GM19035 (cell line): ENCODE results near the gene SPRN.
"Not testable (repeated sequence)": the region's sequence is repeated elsewhere in the genome, so short reads cannot be mapped to it uniquely, and the experiment has no call there.

Experiments used
- ATAC-seq: cut with Tn5 transposase; IDR thresholded peaks from one replicate; pipeline ENCODE4 v1.9.1; 2021; ENCODE audit not compliant: unreplicated experiment

The SPRN gene, protein sequence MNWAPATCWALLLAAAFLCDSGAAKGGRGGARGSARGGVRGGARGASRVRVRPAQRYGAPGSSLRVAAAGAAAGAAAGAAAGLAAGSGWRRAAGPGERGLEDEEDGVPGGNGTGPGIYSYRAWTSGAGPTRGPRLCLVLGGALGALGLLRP

DNA sequence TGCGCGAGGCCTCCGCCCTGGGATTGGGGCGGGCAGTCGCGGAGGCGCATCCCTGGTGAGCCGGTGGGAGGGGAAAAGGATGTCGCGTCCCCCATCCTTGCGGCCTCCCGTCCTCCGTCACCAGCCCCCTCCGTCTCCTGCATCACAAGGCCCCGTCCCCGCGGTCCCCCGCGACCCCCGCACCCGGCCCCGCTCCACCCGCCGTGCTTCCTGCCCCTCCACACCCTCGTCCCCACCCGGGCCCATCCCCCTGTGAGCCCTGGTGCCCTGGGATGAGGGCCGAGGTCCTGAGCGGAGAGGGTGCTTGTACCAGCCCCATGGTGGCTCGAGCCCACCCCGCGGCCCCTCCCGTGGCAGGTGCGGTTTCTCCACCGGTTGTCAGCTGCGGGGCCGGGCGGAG is at the start of gene SPRN:
Gene SPRN (minus strand): TSS at position 25 of the 400 bp plus-strand sequence. CDS start 944 bp downstream, outside the sequence.
- not testable (repeated sequence) for ATAC-seq

DNA sequence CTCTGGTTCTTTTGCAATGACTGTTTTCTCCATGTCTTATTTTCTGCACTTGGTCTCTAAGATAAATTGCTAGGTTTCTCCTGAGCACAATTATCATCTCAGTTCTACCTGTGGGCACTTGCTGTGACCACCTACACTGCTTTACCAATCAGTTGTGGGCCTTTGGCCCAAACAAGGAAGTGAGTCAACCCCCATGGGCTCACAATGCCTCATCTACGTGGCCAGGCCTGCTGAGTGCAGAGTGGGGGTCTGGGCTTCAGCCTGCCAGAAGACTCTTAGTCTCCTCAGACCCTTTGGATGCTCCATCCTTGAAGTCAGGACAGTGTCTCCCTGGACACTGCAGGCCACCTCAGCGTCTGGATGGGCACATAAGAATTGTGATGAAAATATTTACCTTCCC is 49.6 kb upstream of the SPRN start:
- no peak for ATAC-seq

DNA sequence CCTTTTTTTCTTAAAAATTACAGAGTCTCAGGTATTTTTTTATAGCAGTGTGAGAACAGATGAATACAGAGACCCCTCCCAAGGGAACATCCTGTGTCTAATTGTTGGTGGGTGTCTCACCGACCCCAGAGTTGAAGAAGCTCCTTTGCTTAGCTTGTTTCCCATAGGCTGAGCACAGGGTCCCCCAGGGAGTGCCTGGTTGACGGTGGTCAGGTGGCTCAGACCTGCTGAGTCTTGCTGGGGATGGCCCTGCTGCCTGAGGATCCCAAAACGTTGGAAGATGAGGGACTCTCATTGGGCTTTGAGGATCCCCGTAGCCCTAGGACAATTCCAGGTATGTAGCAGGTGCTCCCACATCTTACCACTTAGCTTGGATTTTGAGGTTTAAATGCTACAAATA is 48.8 kb upstream of the SPRN start:
- no peak for ATAC-seq

DNA sequence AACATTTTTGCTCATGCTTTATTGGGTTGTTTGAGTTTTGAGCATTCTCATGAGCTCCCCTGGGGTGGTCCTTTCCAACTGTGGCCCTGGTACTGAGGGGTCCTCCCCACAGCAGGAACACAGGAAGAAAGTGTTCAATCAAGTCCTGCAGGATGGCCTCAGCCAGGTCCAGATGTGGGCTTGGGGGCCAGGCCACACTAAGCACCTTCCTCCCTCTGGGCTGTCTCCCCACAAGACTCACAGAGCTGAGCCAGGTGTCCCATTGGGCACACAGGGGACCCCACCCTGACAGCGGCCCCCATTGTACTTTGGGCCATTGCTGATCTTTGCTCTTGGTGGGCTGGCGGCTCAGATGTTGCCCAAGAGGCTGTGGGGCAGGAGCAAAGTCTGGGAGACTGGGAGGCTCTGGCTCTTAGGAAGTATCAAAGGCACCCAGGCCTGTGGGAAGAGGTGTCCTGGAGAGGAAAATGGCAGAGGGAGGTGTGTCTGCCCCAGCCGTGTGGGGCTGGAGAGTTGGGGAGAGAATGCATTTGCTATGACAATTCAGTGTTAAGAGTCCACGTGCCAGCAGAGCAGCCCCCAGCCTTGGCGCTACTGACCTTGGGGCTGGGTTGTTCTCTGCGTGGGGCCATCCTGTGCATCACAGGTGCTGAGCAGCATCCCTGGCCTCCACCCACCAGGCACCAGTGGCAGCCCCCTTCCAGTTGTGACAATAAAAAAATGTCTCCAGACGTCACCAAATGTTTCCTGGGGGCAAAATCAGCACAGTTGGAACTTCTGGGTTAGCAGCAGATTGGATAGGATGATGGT is 47.1 kb upstream of the SPRN start:
- ATAC-seq: no peak

DNA sequence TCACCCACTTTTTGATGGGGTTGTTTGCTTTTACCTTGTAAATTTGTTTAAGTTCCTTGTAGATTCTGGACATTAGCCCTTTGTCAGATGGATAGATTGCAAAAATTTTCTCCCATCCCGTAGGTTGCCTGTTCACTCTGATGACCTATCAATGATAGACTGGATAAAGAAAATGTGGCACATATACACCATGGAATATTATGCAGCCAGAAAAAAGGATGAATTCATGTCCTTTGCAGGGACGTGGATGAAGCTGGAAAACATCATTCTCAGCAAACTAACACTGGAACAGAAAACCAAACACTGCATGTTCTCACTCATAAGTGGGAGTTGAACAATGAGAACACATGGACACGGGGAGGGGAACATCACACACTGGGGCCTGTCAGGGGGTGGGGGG is 44.8 kb upstream of the SPRN start:
- not testable (repeated sequence) for ATAC-seq

DNA sequence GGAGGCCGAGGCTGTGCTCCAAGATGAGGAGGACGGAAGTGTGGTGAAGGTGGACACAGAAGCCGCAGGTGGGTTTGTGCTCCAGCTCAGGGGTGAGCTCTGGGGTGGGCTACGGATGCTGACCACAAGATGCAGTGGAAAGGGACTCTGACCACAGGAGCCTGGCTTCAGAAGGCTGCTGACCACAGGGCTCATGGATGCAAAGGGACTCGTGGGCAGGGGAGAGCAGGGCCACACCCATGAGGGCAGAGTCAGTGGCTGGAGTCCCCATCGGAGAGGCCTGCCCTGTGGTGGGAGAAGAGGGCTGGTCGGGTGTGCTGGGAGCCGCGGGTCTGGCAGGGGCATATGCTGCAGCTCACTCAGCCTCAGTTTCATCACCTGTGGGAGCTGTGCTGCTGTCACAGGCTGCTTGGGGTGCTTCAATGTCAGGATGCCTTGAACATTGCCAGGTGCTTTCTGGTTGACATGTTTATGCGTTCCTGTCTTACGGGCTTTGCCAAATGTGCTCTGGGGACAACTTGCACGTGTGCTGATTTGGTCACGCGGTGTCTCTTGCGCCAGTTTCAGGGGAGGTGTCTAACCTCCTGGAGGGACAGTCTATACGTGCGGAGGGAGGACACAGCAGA is 43.0 kb upstream of the SPRN start:
- no peak for ATAC-seq

DNA sequence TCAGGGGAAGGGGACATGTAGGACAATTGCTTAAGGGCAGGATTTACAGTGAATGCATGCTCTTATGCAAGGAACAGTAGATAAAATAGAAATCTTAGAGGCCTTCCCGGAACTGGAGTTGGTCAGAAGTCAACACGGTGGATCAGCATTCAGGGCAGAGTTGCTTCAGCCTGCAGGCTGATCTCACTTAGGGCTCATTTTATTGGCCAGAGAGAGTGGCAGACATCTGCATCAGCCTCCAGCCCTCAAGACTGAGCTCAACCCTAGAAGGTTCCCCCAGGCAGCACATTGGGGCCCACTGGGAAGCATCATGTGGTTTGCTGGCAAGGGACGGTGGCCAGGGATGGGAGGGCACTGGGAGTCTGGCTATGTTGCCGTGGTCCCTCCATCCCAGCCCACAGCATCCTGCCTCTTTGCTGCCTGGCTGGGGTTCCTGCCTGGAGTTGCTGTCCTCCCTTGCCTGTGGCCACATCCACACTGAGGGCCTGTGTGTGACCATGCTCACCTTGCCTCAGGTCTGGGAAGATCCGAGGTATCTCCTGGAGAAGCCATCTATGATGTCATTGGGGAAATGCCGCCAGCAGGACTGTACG is 42.4 kb upstream of the SPRN start:
- ATAC-seq: no peak

DNA sequence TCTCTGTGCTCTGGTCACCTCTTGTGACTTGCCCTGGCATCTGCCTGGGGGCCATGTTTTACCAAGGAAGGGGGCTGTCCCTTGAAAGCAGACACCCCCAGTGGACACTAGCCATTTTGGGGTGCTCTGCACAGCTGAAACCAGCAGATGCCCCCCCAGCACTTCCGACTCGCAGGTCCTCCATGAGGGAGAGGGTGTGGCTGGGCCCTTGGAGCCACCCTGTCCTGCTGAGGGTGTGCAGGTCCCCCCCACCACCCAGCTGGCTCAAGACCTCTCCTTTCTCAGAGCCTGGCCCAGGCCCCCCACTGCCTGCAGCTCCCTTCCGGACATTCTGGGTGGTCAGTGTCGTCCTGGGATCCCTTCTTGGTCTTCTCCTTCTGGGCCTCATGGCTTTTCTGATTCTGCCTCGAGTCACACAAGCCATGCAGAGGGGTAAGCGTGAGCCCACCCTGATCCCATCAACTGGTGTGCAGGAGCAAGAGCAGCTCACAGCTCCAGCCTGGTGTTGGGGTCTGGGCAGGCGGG is 41.6 kb upstream of the SPRN start:
- ATAC-seq: no peak

DNA sequence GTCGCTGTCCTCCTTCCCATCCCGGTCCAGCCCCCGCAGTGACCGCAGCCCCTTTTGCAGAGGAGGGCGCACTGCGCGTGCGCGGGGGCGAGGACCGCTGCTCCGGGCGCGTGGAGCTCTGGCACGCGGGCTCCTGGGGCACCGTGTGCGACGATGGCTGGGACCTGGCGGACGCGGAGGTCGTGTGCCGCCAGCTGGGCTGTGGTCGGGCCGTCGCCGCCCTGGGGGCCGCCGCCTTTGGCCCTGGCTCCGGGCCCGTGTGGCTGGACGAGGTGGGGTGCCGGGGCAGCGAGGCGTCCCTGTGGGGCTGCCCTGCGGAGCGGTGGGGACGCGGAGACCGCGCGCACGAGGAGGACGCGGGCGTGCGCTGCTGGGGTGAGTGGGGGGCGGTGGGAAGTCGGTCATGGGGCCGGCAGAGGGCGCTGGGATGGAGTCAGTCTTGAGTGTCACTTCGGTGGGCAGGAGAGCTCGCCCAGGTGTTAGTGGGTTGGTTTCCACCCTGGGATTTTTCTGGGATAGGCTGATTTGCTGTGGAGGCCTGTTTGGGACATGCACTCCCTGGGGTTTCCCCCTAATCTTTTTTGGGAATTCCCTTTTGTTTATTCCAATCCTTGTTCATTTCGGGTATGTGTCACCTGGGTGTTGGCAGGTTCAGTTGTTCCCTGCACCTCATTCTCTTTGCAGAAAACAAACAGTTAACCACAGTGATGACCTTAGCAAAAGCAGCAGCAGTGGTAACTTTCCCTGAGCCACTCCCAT is 40.9 kb upstream of the SPRN start:
- no peak for ATAC-seq

DNA sequence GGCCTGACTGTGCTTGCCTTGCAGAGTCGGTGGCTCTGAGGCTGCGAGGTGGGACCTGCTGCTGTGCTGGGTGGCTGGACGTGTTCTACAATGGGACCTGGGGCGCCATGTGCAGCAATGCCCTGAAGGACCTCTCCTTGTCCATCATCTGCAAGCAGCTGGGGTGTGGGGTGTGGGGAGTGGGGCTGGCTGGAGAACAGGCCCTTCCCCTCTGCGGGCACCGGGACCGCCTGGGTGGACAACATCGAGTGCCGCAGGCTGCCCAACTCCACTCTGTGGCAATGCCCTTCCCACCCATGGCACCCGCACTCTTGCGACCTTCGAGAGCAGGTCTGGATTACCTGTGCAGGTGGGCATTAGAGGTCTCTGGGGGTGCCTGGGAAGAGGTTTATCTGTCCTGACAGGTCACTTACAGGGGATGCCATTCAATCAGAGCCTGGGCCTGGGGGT is 40.2 kb upstream of the SPRN start:
- ATAC-seq: no peak

DNA sequence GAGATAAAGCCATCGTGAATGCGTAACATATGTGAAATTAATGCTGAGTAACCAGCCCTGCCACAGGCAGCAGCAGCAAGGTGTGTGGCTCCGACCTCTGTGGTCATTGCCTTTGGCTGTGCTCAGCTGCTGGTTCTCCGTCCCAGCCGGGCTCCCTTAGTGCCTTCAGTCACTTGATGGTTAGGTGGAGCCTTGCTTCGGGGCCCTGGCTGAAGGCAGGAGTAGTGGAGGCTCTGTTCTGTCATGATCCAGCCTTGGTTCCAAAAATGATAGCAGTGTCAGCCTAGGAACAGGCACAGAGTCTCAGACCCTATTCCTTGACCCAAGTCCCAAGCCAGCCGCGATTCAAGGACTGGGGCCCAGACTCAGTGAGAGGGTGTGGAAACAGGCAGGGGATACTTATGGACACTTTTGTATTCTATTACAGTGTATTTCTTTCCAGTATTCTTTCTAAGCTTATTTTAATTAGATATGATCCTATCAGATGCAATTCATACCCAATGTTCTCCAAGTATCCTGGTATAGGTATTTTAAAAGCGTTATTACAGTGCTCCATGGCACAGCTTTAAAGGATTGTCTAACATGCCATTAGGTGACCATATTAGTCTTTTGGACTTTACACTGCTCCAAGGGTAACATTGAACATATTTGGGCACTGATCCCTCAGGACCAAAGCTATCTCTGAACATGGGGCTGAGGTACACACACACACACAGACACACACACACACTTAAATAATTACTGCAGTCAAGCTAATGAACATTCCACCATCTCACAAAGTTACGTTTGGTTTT is 38.3 kb upstream of the SPRN start:
- ATAC-seq: no peak

DNA sequence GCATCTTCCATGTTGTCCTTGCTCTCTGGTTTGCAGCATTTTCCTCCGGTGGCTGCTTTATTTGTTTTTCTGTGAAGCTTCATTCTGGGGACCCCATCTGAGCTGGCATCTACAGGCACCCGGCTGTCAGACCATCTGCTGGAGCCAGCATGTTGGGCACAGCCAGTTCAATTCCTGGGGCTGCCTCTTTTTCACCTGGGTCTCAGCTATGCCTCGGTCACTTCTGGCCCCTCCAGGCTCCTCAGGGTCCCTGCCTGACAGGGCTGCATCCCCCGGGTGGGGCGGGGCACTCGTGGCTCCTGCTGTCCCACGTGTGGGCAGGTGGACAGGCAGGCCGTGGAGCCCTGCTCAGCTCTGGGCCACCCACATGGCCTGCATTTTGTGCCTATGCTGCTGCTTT is 37.4 kb upstream of the SPRN start:
- ATAC-seq: no peak

DNA sequence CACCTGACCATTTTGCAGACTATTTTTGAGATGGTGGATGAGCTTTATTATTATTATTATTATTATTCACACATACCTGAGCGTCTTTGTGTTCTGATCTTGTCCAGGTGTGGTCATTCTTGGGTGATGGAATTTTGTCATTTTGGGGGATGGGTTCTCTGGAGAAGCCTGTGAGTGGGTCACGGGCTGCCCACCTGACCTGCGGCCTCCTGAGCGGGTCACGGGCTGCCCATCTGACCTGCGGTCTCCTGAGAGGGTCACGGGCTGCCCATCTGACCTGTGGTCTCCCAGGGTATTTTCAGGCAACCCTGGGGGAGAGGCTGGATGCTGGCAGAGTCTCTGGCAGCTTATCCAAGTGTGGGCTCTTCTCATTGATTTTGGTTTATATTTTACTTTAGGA is 36.6 kb upstream of the SPRN start:
- no peak for ATAC-seq

DNA sequence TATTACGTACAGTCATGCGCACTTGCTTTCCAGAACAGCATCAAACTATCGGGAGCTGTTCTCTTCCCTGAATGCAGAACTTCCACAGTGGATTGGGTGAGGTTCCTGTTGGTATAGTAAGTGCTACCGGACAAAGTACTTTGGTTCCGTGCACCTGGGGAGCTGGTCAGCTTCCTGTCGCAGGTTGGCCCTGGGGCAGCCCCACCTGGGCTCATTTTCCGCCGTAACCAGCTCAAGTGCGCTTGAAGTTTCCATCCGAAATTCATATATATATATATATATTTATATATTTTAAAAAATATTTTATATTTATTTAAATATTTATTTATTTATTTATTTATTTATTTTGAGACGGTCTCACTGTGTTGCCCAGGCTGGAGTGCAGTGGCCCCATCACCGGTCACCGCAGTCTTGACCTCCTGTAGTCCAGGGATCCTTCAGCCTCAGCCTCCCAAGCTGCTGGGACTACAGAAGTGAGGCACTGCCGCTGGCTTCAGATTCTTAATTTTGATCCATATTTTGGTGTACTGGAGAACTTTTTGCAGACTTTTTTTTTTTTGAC is 35.9 kb upstream of the SPRN start:
- no peak for ATAC-seq

DNA sequence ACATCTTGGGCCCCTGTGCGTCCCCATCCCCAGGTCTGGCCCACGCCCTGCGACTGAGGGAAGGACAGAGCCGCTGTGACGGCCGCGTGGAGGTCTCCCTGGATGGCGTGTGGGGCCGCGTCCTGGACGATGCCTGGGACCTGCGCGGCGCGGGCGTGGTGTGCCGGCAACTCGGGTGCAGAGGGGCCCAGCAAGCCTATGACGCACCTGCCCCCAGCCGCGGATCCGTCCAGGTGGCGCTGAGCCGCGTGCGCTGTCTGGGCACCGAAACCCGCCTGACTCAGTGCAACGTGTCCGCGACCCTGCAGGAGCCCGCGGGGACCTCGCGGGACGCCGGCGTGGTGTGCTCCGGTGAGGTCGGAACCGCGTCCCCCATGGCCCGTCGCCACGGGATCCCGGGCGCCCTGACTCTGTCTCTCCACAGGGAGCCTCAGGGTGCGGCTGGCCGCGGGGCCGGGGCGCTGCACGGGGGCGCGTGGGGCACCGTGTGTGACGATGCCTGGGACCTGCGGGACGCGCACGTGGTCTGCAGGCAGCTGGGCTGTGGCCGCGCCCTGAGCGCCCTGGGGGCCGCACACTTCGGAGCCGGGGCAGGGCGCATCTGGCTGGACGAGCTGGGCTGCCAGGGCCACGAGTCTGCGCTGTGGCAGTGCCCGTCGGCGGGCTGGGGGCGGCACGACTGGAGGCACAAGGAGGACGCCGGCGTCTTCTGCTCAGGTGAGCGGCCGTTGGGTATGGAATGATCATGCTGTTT is 35.2 kb upstream of the SPRN start:
- ATAC-seq: no peak

DNA sequence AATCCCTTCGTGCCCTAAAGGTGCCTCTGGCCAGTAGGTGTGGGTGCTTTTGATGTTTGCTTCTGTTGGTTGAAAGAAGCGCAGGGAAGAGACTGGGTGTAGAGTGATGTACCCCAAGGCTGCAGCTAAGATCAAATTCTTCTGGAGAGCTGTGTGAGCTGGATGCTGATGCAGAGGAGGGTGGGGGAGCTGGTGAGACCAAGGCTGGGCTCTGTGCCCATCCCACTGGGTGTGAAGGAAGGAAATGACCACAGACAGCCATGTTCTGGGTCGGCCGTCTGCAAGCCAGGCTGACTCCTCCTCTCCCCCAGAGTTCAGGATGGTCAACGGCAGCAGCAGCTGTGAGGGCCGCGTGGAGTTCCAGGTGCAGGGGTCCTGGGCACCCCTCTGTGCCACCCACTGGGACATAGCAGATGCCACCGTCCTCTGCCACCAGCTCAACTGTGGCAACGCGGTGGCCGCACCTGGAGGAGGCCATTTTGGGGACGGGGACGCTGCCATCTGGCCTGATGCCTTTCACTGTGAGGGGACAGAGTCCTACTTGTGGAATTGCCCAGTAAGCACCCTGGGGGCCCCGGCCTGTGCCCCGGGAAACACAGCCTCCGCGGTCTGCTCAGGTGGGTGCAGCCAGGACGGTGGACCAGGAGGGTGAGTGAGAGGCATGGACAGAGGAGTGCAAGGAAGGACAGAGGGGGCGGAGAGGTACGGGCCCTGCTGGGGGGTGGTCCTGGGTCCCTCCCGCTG is 34.5 kb upstream of the SPRN start:
- ATAC-seq: no peak

DNA sequence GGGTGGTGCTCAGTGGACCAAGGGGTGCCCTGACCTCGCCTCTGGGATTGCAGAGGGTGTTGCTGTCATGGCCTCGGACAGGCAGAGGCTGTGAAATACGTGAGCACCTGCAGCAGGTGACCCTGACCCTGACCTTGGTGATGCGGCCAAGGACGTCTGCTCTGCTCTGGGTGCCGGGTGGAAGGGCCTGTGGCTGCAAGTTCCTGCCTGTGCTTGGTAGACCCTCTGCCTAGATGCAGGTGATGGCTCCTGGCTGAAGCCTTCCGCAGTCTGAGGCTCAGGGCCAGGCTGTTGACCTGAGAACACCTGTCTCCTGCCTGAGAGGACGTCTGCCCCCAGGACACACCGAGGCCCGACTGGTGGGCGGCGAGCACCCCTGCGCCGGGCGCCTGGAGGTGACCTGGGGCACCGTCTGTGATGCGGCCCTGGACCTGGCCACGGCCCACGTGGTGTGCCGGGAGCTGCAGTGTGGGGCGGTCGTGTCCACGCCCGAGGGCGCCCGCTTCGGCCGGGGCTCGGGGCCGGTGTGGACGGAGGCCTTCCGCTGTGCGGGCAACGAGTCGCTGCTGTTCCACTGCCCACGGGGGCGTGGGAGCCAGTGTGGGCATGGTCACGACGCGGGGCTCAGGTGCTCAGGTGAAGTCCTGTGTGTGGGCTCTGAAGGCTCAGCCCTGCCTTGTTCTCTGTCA is 33.7 kb upstream of the SPRN start:
- no peak for ATAC-seq
